ENCODE measurements around the gene CDH13. TPM values are rescaled to one million over a fixed set of nuclear protein-coding genes. Genes with fewer than 3 reads are reported as not detected.

CDH13 gene
- total and polyA plus RNA-seq, 2 donors (not counting 3 experiments of a cell fraction or from before 2014, with no cell fraction given) = 96.6 to 124 TPM

GRCh38 chr16:83134638-83135037 is 507.9 kb downstream of the CDH13 start:
- ChIA-PET POLR2A (no interaction called here), CTCF (no interaction called here)
- Histone ChIP-seq H3K36me3 (ENCODE audit: control insufficient read depth in 2 of 2, extremely low read depth in 1 of 2, insufficient read depth in 2 of 2, low read length in 2 of 2) (no peaks in the 10 kb centered on the region), H2AFZ (ENCODE audit: low read depth, low read length) (no peak overlapping the region), H3K9me1 (replicated peaks; ENCODE audit: control insufficient read depth, extremely low read depth, insufficient read depth, low read length) (no peaks in the 10 kb centered on the region), H3K9me3 (replicated peaks; ENCODE audit: control insufficient read depth, insufficient read depth, low read length) (no peaks in the 10 kb centered on the region), H3K9ac (replicated peaks; ENCODE audit: extremely low read depth, insufficient read depth, low read length) (no peak overlapping the region), H3K27me3 (ENCODE audit: control insufficient read depth in 2 of 2, insufficient read depth in 2 of 2, low read length in 2 of 2) (no peaks in the 10 kb centered on the region), H3K4me1 (ENCODE audit: control insufficient read depth, extremely low read depth, insufficient read depth, low read length) (no peaks in the 10 kb centered on the region), H4K20me1 (replicated peaks; ENCODE audit: control insufficient read depth, extremely low read depth, insufficient read depth, low read length) (no peaks in the 10 kb centered on the region), H3K4me3 (replicated peaks in 1 of 3; ENCODE audit: insufficient read depth in 1 of 3, low read depth in 1 of 3, low read length in 3 of 3) (no peak overlapping the region), H3K79me2 (ENCODE audit: control insufficient read depth, insufficient read depth, low read length) (no peaks in the 10 kb centered on the region), H3K27ac (ENCODE audit: insufficient read depth, low read depth, low read length) (no peak overlapping the region), H3K4me2 (ENCODE audit: insufficient read depth, low read length) (no peak overlapping the region)
- TF ChIP-seq POLR2AphosphoS5 (IDR thresholded peaks at IDR 0.05; ENCODE audit: insufficient read depth, low read depth, low read length) (no peak), EZH2 (IDR thresholded peaks at IDR 0.05; ENCODE audit: borderline replicate concordance, low read depth, low read length, severe bottlenecking) (no peak), GATA2 (IDR thresholded peaks at IDR 0.05; ENCODE audit: insufficient read depth, insufficient read length, low read depth, low read length) (no peak), MAX (IDR thresholded peaks at IDR 0.05; ENCODE audit: insufficient read depth, insufficient read length) (no peak)
- intact Hi-C loops (cut with micrococcal nuclease) (no loop called here), dilution Hi-C loops (cut with MboI; ENCODE audit: extremely low pct_ligation_motif_present, low sequenced_read_pairs) (no loop called here)
- BruUV-seq (replicated peaks) = no TSS peak
- FAIRE-seq (no peak), DNase-seq (ENCODE audit: low read depth, low spot score) (no peak)

- no peak overlapping the region for H3K4me3 ChIP-seq (replicated peaks in 1 of 3; ENCODE audit: insufficient read depth in 1 of 3, low read depth in 1 of 3, low read length in 3 of 3)
- no peaks in the 10 kb centered on the region for H3K4me1 ChIP-seq (ENCODE audit: control insufficient read depth, extremely low read depth, insufficient read depth, low read length)
- H3K79me2 ChIP-seq (ENCODE audit: control insufficient read depth, insufficient read depth, low read length) = no peaks in the 10 kb centered on the region
- FAIRE-seq (no peak), DNase-seq (ENCODE audit: low read depth, low spot score) (no peak)
- ChIA-PET POLR2A (no interaction called here), CTCF (interaction anchor here (0.7 to 2.5 kb wide), 4 partner anchors 15 to 23 kb away, joined by 3 to 7 read pairs (median 4); no protein-coding TSS in a partner anchor)
- H3K9me1 ChIP-seq (replicated peaks; ENCODE audit: control insufficient read depth, extremely low read depth, insufficient read depth, low read length) = no peaks in the 10 kb centered on the region
- dilution Hi-C loops (cut with MboI; ENCODE audit: extremely low pct_ligation_motif_present, low sequenced_read_pairs) = no loop called here
- no peak overlapping the region for H3K4me2 ChIP-seq (ENCODE audit: insufficient read depth, low read length)
- H3K27me3 ChIP-seq (ENCODE audit: control insufficient read depth in 2 of 2, insufficient read depth in 2 of 2, low read length in 2 of 2) = no peaks in the 10 kb centered on the region
- no peaks in the 10 kb centered on the region for H3K36me3 ChIP-seq (ENCODE audit: control insufficient read depth in 2 of 2, extremely low read depth in 1 of 2, insufficient read depth in 2 of 2, low read length in 2 of 2)
- TF ChIP-seq MAX (IDR thresholded peaks at IDR 0.05; ENCODE audit: insufficient read depth, insufficient read length) (no peak), MYC (IDR thresholded peaks at IDR 0.05; ENCODE audit: low read depth, low read length) (no peak), CTCF (IDR thresholded peaks at IDR 0.05; ENCODE audit: extremely low read depth in 1 of 2, insufficient read depth in 1 of 2, low read depth in 1 of 2, low read length in 2 of 2) (no peak), FOS (IDR thresholded peaks at IDR 0.05; ENCODE audit: borderline replicate concordance, insufficient read depth, low read length) (no peak), GATA2 (IDR thresholded peaks at IDR 0.05; ENCODE audit: insufficient read depth, insufficient read length, low read depth, low read length) (no peak), POLR2A (IDR thresholded peaks at IDR 0.05; ENCODE audit: low read depth, low read length) (no peak), JUN (IDR thresholded peaks at IDR 0.05; ENCODE audit: borderline replicate concordance, insufficient read depth, insufficient read length, low read depth) (no peak), POLR2AphosphoS5 (IDR thresholded peaks at IDR 0.05; ENCODE audit: insufficient read depth, low read depth, low read length) (no peak), EZH2 (IDR thresholded peaks at IDR 0.05; ENCODE audit: borderline replicate concordance, low read depth, low read length, severe bottlenecking) (no peak)
- intact Hi-C loops (cut with micrococcal nuclease) = no loop called here
- no peaks in the 10 kb centered on the region for H4K20me1 ChIP-seq (replicated peaks; ENCODE audit: control insufficient read depth, extremely low read depth, insufficient read depth, low read length)
- no peak overlapping the region for H3K27ac ChIP-seq (ENCODE audit: insufficient read depth, low read depth, low read length)
- BruUV-seq (replicated peaks) = no TSS peak
- H2AFZ ChIP-seq (ENCODE audit: low read depth, low read length) = no peak overlapping the region
- no peak overlapping the region for H3K9ac ChIP-seq (replicated peaks; ENCODE audit: extremely low read depth, insufficient read depth, low read length)
- H3K9me3 ChIP-seq (replicated peaks; ENCODE audit: control insufficient read depth, insufficient read depth, low read length) = no peaks in the 10 kb centered on the region
Observed at GRCh38 chr16:83136419-83136818, 509.6 kb downstream of the CDH13 start.

All from endothelial cell of umbilical vein (primary cell).